ENCODE measurements around the gene ATP2A2.

The ATP2A2 gene

GRCh38 chr12:110262442-110263388 lies 18.3 kb upstream of the ATP2A2 start:
- DNase-seq, result peak; percentile 29 to 55 (median 40)

- DNase-seq, result no peak
These were observed 14.6 kb upstream of the ATP2A2 start for GRCh38 chr12:110266381-110266960.

- peak; percentile 42 to 72 (median 49) for DNase-seq
These were observed 13.9 kb upstream of the ATP2A2 start for GRCh38 chr12:110266980-110267620.

GRCh38 chr12:110269622-110270124 lies 11.4 kb upstream of the ATP2A2 start:
- DNase-seq, result no peak

GRCh38 chr12:110270125-110270962 lies 10.7 kb upstream of the ATP2A2 start:
- no peak for DNase-seq

- DNase-seq, result no peak
These were observed 10.0 kb upstream of the ATP2A2 start for GRCh38 chr12:110271015-110271414.

GRCh38 chr12:110277530-110278254 lies 3.4 kb upstream of the ATP2A2 start:
- DNase-seq, result no peak

GRCh38 chr12:110278255-110278536 lies 2.9 kb upstream of the ATP2A2 start:
- DNase-seq, result no peak

GRCh38 chr12:110279566-110280375 lies 1.3 kb upstream of the ATP2A2 start:
- no peak for DNase-seq

GRCh38 chr12:110280392-110280778 lies 662 bp upstream of the ATP2A2 start:
- DNase-seq, result peak; percentile 34 to 63 (median 53)

- peak; percentile 67 to 89 (median 77) for DNase-seq
These were observed 677 bp downstream of the ATP2A2 start for GRCh38 chr12:110281549-110282299.

GRCh38 chr12:110282300-110282860 lies 1.3 kb downstream of the ATP2A2 start:
- no peak for DNase-seq

- peak in 1 of 3 donors; percentile 39 for DNase-seq
These were observed 2.1 kb downstream of the ATP2A2 start for GRCh38 chr12:110282956-110283817.

- no peak for DNase-seq
These were observed 3.5 kb downstream of the ATP2A2 start for GRCh38 chr12:110284597-110284996.

- peak; percentile 42 to 89 (median 72) for DNase-seq
These were observed 5.6 kb downstream of the ATP2A2 start for GRCh38 chr12:110286623-110287022.

- DNase-seq, result no peak
These were observed 6.9 kb downstream of the ATP2A2 start for GRCh38 chr12:110287986-110288385.

GRCh38 chr12:110289044-110289710 lies 8.1 kb downstream of the ATP2A2 start:
- DNase-seq, result no peak

GRCh38 chr12:110289711-110290078 lies 8.6 kb downstream of the ATP2A2 start:
- DNase-seq, result no peak

Measured in suppressor macrophage treated with lipopolysaccharide for 1 hour (primary cell).